Chondrocyte (in vitro differentiated cells): ENCODE measurements around the gene CENPF. TPM values are rescaled to one million over a fixed set of nuclear protein-coding genes. Genes with fewer than 3 reads are reported as not detected.
"Not testable (repeated sequence)": the region's sequence is repeated elsewhere in the genome, so short reads cannot be mapped to it uniquely, and the experiment has no call there.

ENCODE experiments used
- DNase-seq: peaks from one replicate; pipeline ENCODE4 v3.0.0; 2021; ENCODE audit warnings: mixed read lengths, low spot score
- H3K27ac Mint-ChIP-seq: one replicate; pipeline ENCODE4 v1.8.0; 2021; ENCODE audit warnings: mild to moderate bottlenecking, moderate library complexity, mixed read lengths; ENCODE audit not compliant: unreplicated experiment
- H3K27me3 Mint-ChIP-seq: 2 replicates; pipeline ENCODE4 v1.8.0; 2021; ENCODE audit warnings: low read depth, mixed read lengths
- H3K36me3 Mint-ChIP-seq: 2 replicates; pipeline ENCODE4 v1.8.0; 2021; ENCODE audit warnings: low read depth, mixed read lengths
- H3K4me1 Mint-ChIP-seq: 2 replicates; pipeline ENCODE4 v1.8.0; 2021; ENCODE audit warnings: low read depth, mild to moderate bottlenecking, mixed read lengths
- H3K4me3 Mint-ChIP-seq: one replicate; pipeline ENCODE4 v1.8.0; 2021; ENCODE audit warnings: mild to moderate bottlenecking, moderate library complexity, mixed read lengths; ENCODE audit not compliant: unreplicated experiment
- H3K9me3 Mint-ChIP-seq: 2 replicates; pipeline ENCODE4 v1.8.0; 2021; ENCODE audit warnings: low read depth, mixed read lengths
- total RNA-seq: library from RNA; stranded (reverse); gene quantifications from 3 replicates; pipeline ENCODE4 v1.2.1, GENCODE V29; 2021
- TF ChIP-seq, protein P1 (sequence below): fragments of 200-600 bp; sonication (generic); IDR thresholded peaks from 2 replicates; pipeline ENCODE4 v1.5.0; 2021; ENCODE audit warnings: antibody characterized with exemption, mild to moderate bottlenecking, moderate library complexity

CENPF gene
- total RNA-seq, 1 donor from 2014 or later, result 19.8 TPM

GRCh38 chr1:214586621-214587020, 16.4 kb upstream of the CENPF start:
- peaks cover 35% of the 10 kb centered on the region for H3K4me1 Mint-ChIP-seq
- TF ChIP-seq, protein P1, sequence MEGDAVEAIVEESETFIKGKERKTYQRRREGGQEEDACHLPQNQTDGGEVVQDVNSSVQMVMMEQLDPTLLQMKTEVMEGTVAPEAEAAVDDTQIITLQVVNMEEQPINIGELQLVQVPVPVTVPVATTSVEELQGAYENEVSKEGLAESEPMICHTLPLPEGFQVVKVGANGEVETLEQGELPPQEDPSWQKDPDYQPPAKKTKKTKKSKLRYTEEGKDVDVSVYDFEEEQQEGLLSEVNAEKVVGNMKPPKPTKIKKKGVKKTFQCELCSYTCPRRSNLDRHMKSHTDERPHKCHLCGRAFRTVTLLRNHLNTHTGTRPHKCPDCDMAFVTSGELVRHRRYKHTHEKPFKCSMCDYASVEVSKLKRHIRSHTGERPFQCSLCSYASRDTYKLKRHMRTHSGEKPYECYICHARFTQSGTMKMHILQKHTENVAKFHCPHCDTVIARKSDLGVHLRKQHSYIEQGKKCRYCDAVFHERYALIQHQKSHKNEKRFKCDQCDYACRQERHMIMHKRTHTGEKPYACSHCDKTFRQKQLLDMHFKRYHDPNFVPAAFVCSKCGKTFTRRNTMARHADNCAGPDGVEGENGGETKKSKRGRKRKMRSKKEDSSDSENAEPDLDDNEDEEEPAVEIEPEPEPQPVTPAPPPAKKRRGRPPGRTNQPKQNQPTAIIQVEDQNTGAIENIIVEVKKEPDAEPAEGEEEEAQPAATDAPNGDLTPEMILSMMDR, result no peak
- no peaks in the 10 kb centered on the region for H3K27me3 Mint-ChIP-seq
- H3K9me3 Mint-ChIP-seq, result no peaks in the 10 kb centered on the region
- no peak overlapping the region for H3K27ac Mint-ChIP-seq
- DNase-seq, result no peak
- no peak overlapping the region for H3K4me3 Mint-ChIP-seq
- no peaks in the 10 kb centered on the region for H3K36me3 Mint-ChIP-seq

DNA sequence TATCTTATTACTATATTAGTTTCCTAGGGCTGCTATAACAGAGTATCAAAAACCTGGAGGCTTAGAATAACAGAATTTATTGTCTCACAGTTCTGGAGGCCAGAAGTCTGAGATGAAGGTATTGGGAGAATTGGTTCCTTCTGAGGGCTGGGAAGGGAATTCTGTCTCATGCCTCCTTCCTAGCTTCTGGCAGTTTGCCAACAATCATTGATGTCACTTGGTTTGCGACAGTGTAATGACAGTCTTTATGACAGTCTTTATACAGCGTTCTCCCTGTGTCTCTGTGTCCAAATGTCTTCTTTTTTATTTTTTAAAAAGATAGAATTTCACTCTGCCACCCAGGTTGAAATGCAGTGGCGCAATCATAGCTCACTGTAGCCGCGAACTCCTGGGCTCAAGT, 15.8 kb upstream of the CENPF start:
- TF ChIP-seq, protein P1, result no peak
- Mint-ChIP-seq H3K36me3 (no peaks in the 10 kb centered on the region), H3K9me3 (no peaks in the 10 kb centered on the region), H3K27ac (no peak overlapping the region), H3K27me3 (no peaks in the 10 kb centered on the region), H3K4me1 (peaks cover 30% of the 10 kb centered on the region), H3K4me3 (no peak overlapping the region)
- no peak for DNase-seq

- Mint-ChIP-seq H3K27me3 (no peaks in the 10 kb centered on the region), H3K4me3 (no peak overlapping the region), H3K36me3 (no peaks in the 10 kb centered on the region), H3K9me3 (no peaks in the 10 kb centered on the region), H3K27ac (no peak overlapping the region), H3K4me1 (peaks cover 10% of the 10 kb centered on the region)
- DNase-seq, result no peak
- TF ChIP-seq, protein P1, result no peak
These were observed 13.9 kb upstream of the CENPF start for GRCh38 chr1:214588963-214589597.

GRCh38 chr1:214590696-214591095, 12.3 kb upstream of the CENPF start:
- Mint-ChIP-seq H3K27me3 (no peaks in the 10 kb centered on the region), H3K36me3 (no peaks in the 10 kb centered on the region), H3K9me3 (no peaks in the 10 kb centered on the region), H3K4me1 (no peaks in the 10 kb centered on the region), H3K27ac (no peak overlapping the region), H3K4me3 (no peak overlapping the region)
- no peak for DNase-seq
- TF ChIP-seq, protein P1, result peak; percentile 55

- H3K4me3 Mint-ChIP-seq, H3K36me3 Mint-ChIP-seq, H3K27me3 Mint-ChIP-seq, DNase-seq, H3K9me3 Mint-ChIP-seq, H3K27ac Mint-ChIP-seq, H3K4me1 Mint-ChIP-seq: not testable (repeated sequence)
These were observed 11.1 kb upstream of the CENPF start for GRCh38 chr1:214591918-214592317.

GRCh38 chr1:214593158-214593557, 9.8 kb upstream of the CENPF start:
- Mint-ChIP-seq H3K4me3 (no peak overlapping the region), H3K27ac (no peak overlapping the region), H3K36me3 (no peaks in the 10 kb centered on the region), H3K9me3 (no peaks in the 10 kb centered on the region), H3K27me3 (no peaks in the 10 kb centered on the region), H3K4me1 (no peaks in the 10 kb centered on the region)
- no peak for DNase-seq
- TF ChIP-seq, protein P1, result no peak
